ENCODE data around the gene CXCR4.
A peak's percentile ranks its signal among the peaks of the same experiment; 100 is the strongest.

The CXCR4 gene

DNA sequence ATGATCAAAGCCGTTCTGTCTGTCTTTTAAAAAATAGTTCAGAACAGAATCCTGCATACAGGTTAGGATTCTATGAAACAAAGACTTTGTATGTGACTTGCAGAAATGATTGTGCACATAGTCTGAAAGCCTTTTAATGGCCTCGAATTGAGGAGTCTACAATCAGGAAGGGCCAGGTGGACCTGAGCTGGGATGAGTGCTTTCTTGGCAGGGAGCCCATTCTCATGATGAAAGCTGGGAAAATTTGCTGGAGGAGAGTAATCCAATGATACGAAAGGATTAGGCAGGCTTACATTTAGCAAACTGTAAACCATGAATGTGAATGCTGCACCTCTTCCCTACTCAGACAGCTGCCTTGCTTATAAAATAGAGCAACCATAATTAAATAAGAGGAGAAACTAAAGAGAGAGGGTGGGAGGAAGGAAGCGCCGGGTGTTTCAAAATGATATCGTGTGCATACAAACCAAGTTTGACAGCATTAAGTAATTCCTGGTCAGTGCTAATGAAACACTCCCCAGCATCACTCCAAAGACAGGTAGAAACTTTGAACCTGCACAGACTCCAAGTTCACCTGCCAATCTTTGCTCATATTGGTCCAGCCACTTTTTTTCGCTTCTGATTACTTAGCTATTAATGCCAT, 23.7 kb upstream of the CXCR4 start:
- no peak; the same call in 2 of the 3 replicates for ATAC-seq

DNA sequence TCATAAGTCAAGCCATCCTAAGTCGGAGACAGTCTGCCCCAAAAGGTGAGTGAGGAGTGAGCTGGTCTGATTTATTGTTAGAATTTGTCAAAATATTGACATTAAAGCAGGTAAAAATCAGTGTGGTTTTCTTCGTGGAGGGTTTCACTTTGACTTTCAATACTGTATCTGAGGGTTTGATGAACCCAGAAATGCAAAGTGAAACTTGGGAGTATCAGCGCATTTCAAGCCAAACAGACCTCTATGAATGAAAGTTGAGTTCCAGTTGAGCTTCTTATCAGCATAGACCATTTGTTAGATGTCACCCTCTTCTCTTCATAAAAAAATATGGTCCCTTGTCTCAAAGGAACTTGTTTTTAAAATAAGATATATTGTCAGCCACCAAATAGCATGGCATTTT, 21.7 kb upstream of the CXCR4 start:
- ATAC-seq: no peak

More for the DNA sequence above, 23.7 kb upstream of the CXCR4 start:
- TF ChIP-seq, protein P1, sequence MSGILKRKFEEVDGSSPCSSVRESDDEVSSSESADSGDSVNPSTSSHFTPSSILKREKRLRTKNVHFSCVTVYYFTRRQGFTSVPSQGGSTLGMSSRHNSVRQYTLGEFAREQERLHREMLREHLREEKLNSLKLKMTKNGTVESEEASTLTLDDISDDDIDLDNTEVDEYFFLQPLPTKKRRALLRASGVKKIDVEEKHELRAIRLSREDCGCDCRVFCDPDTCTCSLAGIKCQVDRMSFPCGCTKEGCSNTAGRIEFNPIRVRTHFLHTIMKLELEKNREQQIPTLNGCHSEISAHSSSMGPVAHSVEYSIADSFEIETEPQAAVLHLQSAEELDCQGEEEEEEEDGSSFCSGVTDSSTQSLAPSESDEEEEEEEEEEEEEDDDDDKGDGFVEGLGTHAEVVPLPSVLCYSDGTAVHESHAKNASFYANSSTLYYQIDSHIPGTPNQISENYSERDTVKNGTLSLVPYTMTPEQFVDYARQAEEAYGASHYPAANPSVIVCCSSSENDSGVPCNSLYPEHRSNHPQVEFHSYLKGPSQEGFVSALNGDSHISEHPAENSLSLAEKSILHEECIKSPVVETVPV (CRISPR knock-in tag; IDR thresholded peaks at IDR 0.05): no peak
- TF ChIP-seq TCF4 (CRISPR knock-in tag; IDR thresholded peaks at IDR 0.05; ENCODE audit: borderline replicate concordance): 0 out of 2 replicates have a peak, but pooled peaks have one; percentile 41
- TF ChIP-seq ISL1 (CRISPR knock-in tag; IDR thresholded peaks at IDR 0.05): peak; percentile 57; the same call in 1 of the 2 replicates
- TF ChIP-seq GLIS3 (CRISPR knock-in tag; IDR thresholded peaks at IDR 0.05): no peak

DNA sequence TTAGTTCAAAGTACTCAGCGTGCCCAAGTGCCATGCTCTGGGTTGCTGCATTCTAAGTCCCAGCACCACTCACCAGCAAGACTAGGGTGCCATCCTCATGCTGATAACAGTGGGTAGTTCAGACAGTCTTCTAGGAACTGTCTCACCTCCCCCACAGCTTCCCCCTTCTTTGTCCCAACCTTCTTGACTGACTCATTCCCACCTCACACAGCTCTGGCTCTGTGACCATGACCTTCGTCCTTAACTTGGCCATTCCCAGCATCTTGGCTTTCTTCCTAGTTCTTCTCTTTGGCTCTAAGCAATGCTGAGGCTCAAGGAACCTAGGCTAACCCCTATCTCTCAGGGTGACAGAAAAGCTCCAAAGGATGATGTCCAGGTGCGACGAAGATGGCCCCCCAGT, 20.0 kb upstream of the CXCR4 start:
- ATAC-seq: no peak
- TF ChIP-seq ZFP3 (CRISPR knock-in tag; IDR thresholded peaks at IDR 0.05) (no peak), ZFP30 (CRISPR knock-in tag; IDR thresholded peaks at IDR 0.05) (no peak), ZNF565 (CRISPR knock-in tag; conservative IDR thresholded peaks at IDR 0.05; ENCODE audit: low read depth) (no peak), RARB (CRISPR knock-in tag; IDR thresholded peaks at IDR 0.05) (no peak), ZC3H10 (CRISPR knock-in tag; IDR thresholded peaks at IDR 0.05) (no peak), TSHZ2 (CRISPR knock-in tag; IDR thresholded peaks at IDR 0.05) (no peak), PATZ1 (CRISPR knock-in tag; IDR thresholded peaks at IDR 0.05; ENCODE audit: borderline replicate concordance) (no peak), CSDC2 (CRISPR knock-in tag; IDR thresholded peaks at IDR 0.05) (no peak), ZNF70 (CRISPR knock-in tag; IDR thresholded peaks at IDR 0.05) (no peak)
- TF ChIP-seq, protein P2, sequence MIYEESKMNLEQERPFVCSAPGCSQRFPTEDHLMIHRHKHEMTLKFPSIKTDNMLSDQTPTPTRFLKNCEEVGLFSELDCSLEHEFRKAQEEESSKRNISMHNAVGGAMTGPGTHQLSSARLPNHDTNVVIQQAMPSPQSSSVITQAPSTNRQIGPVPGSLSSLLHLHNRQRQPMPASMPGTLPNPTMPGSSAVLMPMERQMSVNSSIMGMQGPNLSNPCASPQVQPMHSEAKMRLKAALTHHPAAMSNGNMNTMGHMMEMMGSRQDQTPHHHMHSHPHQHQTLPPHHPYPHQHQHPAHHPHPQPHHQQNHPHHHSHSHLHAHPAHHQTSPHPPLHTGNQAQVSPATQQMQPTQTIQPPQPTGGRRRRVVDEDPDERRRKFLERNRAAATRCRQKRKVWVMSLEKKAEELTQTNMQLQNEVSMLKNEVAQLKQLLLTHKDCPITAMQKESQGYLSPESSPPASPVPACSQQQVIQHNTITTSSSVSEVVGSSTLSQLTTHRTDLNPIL (CRISPR knock-in tag; IDR thresholded peaks at IDR 0.05; ENCODE audit: low read depth): no peak
- TF ChIP-seq, protein P3, sequence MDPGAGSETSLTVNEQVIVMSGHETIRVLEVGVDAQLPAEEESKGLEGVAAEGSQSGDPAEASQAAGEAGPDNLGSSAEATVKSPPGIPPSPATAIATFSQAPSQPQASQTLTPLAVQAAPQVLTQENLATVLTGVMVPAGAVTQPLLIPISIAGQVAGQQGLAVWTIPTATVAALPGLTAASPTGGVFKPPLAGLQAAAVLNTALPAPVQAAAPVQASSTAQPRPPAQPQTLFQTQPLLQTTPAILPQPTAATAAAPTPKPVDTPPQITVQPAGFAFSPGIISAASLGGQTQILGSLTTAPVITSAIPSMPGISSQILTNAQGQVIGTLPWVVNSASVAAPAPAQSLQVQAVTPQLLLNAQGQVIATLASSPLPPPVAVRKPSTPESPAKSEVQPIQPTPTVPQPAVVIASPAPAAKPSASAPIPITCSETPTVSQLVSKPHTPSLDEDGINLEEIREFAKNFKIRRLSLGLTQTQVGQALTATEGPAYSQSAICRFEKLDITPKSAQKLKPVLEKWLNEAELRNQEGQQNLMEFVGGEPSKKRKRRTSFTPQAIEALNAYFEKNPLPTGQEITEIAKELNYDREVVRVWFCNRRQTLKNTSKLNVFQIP (CRISPR knock-in tag; IDR thresholded peaks at IDR 0.05; ENCODE audit: borderline replicate concordance, low read depth): no peak

More for the DNA sequence above, 21.7 kb upstream of the CXCR4 start:
- TF ChIP-seq ZNF8 (CRISPR knock-in tag; IDR thresholded peaks at IDR 0.05): no peak
- TF ChIP-seq PATZ1 (CRISPR knock-in tag; IDR thresholded peaks at IDR 0.05; ENCODE audit: borderline replicate concordance): no peak
- TF ChIP-seq SNAI2 (CRISPR knock-in tag; IDR thresholded peaks at IDR 0.05): no peak
- no peak for TF ChIP-seq CSDC2 (CRISPR knock-in tag; IDR thresholded peaks at IDR 0.05)

All from SK-N-SH treated with all-trans-retinoic acid at 6 μM for 48 hours (cell line).